RPMI7951 (cell line): ENCODE data around the gene NFATC3. TPM values are rescaled to one million over a fixed set of nuclear protein-coding genes. Genes with fewer than 3 reads are reported as not detected.

Experiments used
- DNase-seq: peaks from one replicate; pipeline ENCODE4 v3.0.0-alpha.2; 2012; ENCODE audit warnings: low read depth
- total RNA-seq: library from RNA; depleted of rRNA; stranded (reverse); fragments of >200 nt; shearing (Covaris generic); gene quantifications from 2 replicates; pipeline ENCODE4 v1.2.3, GENCODE V29; 2014

NFATC3 gene
- total RNA-seq, 1 experiment from 2014 or later: 22.5 TPM

DNA sequence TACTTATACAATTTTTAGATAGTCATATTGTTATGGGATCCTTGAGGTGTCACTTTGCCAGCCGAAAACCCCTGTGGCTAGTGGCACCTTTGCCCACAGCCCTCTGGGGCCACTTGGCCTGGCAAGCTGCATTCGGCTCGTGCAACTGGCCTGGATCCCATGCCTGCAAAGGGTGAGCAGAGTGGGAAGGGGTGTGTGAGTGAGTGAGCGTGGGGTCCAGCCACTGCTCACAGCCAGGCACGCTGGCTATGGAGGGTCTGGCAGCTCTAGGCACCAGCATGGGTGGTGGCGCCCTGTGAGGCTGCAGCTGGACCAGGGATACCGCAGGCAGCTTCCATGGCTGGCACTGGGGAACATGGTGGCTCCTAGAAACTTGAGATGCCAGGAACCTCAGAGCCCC, 101.7 kb downstream of the NFATC3 start:
- no peak for DNase-seq

DNA sequence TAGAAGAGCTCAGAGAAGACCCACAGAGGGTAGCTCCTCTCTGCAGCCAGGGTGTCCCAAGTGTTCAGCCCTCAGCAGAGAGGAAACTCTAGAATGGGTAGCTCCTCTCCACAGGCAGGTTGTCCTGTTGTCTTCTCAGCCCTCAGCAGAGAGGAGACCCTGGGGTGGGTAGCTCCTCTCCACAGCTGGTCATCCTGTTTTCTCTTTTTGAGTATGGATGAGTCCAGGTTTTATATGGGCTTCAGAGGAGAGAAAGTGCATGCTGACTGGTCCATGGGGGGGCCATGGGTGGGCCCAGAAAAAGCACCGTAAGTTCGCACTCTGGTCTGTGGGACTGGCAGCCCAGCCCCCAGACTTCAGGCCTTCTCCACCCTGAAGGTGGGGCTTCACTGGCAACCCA, 102.3 kb downstream of the NFATC3 start:
- no peak for DNase-seq

DNA sequence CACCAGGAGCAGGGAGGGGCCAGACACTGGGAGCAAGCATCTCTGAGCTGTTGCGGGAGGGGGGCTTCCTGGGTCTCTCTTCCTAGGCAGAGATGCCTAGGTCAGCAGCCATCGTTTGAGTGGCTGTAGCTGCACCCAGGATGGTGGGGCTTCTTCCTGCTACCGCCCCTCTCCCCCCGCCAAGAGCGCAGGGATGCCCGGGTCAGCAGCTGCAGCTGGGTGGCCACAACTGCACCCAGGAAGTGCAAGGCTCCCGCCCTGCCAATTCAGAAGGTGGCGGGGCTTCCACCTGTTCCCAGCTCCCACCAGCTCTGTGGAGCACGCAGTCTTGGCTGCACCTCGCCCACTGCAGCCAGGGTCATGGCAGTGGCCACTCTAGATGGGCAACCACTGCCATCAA, 103.0 kb downstream of the NFATC3 start:
- no peak for DNase-seq

DNA sequence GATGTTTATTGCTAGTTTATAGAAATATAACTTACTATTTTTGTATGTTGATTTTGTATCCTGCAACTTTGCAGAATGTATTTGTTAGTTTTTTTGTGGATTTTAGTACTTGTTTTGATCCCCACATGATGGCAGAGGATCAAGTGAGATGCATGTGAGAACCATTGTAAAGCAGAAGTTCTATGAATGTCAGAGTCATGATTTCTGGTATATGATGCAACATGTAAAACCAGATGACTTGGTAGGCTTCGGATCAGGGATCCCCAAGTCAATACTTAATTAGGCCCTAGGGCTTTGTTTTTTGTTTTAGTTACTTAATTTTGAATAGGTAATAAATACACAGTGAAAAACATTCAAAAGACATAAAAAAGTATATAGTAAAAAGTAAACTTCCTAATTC, 104.9 kb downstream of the NFATC3 start:
- DNase-seq: no peak

DNA sequence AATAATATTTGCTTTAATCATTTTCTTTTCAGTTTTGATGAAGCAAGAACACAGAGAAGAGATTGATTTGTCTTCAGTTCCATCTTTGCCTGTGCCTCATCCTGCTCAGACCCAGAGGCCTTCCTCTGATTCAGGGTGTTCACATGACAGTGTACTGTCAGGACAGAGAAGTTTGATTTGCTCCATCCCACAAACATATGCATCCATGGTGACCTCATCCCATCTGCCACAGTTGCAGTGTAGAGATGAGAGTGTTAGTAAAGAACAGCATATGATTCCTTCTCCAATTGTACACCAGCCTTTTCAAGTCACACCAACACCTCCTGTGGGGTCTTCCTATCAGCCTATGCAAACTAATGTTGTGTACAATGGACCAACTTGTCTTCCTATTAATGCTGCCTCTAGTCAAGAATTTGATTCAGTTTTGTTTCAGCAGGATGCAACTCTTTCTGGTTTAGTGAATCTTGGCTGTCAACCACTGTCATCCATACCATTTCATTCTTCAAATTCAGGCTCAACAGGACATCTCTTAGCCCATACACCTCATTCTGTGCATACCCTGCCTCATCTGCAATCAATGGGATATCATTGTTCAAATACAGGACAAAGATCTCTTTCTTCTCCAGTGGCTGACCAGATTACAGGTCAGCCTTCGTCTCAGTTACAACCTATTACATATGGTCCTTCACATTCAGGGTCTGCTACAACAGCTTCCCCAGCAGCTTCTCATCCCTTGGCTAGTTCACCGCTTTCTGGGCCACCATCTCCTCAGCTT, 105.8 kb downstream of the NFATC3 start:
- DNase-seq: no peak

DNA sequence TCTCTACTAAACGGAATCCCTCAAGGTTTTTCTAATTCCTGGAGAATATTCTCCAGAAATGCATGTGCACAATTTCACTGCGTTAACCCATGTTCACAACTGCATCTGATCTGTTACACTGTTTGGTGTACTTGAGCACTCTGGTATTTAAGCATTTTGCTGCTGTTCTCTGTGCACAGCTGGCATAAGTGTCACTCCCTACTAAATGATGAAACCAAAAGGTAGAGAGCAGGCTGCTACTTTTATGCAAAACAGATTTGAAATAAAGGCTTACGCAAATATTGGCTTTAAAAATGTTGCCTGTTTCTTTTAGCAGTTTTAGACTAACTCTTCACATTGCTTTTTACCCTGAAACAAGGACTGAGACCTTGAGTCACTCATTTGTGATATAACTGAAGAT, 109.1 kb downstream of the NFATC3 start:
- no peak for DNase-seq

DNA sequence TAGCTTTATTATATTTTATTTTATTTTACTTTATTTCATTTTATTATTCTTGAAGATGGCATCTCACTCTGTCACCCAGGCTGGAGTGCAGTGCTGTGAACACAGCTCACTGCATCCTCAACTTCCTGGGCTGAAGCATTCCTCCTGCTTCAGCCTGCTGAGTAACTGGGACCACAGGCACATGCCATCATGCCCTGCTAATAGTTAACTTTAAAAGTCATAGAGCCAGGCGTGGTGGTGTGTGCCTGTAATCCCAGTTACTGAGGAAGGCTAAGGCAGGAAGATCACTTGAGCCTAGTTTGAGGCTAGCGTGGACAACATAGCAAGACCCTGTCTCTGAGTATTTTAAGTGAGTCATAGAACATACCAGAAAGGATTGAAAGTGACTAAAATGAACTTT, 112.1 kb downstream of the NFATC3 start:
- peak; percentile 6 for DNase-seq

DNA sequence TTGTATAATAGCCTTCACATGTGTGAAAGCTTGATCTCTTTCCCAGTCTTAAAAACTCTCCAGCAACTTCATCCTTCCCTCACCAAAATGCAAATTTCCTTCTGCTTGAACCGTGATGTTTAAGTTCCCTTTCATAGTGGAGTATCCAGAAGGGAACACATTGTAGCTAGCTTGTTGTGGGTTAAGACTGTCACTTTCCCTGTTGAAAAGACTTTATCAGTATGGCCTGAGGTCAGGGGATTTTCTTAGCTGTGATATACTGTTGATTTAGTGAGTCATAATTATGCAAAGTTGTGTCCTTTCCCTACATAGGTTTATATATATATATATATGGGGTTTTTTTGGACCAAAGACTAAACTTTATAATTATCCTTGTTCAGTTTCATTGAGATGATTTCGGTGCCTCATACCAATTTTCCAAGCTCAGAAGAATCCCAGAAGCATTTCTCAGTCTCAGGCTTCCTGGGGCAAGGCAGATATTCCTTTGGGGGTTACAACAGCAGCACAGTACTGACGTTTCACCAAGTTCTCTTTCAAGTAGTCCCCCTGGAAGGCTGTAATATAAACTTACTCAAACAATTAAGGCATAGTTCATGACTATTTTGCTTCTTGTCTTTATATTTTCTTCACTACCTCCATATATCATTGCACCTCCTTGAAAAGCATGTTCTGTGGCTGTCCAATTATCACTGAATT, 115.1 kb downstream of the NFATC3 start:
- peak; percentile 14 for DNase-seq

DNA sequence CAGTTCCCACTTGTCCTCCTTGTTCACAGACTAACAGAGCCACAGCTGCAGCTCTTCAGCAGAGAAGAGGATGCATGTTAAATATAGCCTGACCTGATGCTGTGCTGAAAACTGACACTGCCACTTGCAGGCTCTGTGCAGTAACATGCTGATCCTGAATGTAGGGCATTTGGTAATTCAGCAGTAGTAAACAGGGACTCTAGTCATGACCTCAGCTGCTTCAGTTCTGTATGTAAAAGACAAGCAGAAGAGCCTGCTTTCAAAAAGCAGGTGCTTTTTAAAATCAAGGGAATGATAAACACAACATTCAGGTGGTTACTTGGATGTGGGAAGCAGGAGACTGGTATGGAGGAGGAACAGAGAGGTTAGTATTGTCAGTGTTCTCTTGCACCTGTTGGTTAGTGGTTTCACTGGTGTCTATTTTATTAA, 116.9 kb downstream of the NFATC3 start:
- DNase-seq: no peak

DNA sequence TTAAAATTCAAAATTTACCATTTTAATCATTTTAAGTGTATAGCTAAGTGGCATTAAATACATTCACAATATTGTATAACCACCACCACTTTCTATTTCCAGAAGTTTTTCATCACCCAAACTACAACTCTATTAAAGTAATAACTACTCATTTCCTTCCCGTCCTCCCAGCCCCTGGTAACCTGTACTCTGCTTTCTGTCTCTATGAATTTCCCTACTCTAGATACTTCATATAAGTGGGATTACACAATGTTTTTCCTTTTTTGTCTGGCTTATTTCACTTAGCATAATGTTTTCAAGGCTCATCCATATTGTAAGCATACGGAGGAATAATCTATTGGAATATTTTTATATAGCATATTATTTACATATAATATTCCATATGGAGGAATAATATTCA, 121.1 kb downstream of the NFATC3 start:
- no peak for DNase-seq

DNA sequence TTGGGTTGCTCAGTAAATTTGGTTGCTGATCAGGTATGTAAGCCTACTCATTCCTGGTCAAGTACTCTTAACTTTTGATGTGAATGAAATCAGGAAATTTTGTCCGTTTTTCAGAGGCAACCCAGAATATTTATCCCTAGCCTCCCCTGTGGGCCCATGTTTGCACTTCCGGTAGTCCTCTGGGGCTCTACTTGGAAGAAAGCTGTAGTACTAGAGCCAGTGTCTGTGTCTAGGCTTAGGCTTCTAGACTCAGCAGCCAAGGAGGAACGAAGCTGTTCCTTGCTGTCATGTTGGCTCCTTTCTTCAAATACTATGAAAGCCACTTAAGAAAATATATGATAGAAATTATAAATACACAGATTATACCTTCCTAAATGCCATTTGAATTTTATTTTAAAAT, 129.6 kb downstream of the NFATC3 start:
- DNase-seq: no peak

DNA sequence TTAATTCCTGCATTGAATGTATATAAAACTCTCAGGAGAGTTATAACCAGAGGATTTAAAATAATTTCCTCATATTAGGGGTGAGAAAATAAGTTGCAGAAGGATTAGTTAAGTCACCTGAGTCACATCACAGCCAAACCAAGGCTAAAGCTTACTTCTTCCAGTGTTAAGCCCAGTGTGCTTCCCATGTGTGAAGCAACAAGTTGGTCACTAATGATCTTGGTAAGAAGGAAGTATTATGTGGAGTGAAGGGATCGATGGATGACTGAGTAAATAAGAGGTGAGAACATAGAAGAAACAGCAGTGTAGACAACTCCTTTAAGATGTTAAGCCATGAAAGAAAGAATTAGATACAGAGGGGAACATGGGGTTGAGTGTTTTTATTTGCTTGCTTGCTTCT, 130.1 kb downstream of the NFATC3 start:
- DNase-seq: no peak

DNA sequence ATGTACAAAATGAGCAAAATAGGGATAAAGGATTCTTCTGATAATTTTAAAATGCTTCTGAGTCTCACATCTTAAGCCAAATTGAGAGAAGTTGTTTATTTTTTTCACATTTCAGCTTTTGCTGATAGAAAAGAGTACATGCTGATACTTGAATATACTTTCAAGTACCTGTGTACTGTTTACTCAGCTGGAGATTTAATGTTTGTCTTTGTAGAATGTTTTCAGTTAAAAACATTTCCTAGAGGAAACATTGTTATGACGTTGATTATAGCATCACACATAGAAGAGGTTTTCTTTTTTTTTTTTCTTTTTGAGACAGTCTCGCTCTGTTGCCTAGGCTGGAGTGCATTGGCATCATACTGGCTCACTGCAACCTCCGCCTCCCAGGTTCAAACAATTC, 131.1 kb downstream of the NFATC3 start:
- DNase-seq: no peak

DNA sequence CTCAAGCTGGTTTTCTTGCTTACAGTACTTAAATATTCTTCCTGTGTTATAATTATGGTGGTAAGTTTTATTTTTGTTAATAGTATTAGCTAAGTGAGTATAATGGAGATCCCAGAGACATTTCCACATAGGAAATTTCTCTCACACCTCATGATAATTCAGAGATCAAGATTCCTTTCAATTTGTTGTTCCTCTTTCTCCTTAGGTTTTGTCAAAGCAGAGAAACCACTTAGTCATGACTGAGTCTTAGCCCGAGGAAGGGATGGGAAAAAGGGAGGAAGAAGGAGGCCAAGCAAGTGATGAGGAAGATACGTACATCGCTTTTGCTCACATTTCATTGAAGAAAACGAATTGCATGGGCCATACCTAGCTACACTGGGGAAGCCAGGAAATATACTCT, 132.3 kb downstream of the NFATC3 start:
- DNase-seq: no peak

DNA sequence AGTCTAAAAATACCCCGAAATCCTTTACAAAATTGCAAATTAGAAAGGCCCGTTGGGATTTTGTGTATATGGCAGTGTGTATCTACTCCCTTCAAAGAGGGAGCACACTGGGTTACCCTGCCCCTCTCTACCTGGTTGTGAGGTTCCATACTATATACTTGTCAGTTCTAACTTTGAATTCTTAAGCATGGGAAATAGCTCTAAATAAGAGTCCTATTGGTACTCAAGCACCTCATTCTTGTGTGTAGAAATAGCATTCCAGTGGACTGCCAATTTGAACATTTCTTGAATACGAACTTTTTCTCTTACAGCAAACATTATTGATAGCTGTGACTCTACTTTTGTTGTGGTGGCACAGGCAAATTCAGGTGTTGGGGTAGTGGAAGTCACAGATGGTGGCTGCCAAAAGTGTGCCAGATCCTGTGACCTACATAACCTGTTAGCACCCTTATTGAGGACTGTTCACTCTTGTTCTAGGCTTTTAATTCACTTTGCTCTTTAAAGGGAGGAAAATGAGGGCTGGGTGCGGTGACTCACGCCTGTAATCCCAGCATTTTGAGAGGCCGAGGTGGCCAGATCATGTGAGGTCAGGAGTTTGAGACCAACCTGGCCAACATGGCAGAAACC, 134.7 kb downstream of the NFATC3 start:
- no peak for DNase-seq

DNA sequence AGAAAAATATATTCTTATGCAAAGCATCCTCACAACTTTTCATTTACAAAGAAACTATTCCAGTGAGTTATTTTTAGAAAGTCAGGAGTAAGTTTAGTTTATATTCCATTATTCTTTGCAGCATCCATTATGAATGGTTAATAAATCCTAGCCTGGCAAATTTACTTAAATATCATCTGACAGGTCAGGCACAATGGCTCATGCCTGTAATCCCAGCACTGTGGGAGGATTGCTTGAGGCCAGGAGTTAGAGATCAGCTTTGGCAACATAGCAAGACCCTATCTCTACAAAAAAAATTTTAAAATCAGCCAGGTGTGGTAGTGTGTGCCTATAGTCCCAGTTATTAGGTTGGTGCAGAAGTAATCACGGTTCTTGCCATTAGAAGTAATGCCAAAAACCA, 137.9 kb downstream of the NFATC3 start:
- DNase-seq: no peak

DNA sequence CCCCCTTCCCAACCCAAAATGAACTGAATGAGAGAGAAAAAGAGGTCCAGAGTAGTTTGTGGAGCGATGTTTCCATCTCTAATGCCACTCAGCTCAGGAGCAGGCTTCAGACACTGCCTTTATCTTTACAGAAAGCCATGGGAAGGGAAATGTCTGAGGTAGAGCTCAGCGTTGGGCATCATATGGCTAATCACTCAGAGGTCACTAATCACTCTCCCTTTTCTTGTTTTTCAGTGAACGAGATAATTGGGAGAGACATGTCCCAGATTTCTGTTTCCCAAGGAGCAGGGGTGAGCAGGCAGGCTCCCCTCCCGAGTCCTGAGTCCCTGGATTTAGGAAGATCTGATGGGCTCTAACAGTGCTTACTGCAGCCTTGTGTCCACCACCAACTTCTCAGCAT, 140.9 kb downstream of the NFATC3 start:
- no peak for DNase-seq

DNA sequence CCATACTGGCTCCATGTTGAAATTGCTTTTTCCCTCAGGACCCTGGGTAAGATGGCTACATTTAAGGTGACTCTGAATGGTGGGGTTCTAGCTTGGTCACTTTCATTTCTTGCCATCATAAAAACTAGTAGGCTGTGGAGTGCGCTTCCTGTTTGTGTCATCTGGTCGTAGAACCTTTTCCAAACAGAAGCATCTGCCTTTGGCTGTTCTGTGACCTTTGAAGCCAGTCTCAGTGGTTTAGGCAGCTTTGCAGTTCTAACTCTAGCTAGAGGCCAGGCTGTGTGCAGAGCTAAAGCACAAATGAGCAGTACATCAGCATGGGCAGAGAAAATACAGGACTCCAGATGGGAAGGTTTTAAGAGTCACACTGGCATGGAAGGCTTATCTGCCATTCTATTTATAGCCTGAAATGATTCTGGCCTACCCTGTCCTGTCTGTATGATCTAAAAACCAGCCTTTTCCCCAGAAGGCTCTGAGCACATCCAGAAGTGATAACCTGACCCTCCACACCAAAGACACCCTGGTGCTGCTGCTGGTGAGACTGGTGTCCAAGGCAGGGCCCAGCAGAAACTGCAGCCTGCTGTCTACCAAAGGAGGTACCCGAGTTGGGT, 142.1 kb downstream of the NFATC3 start:
- no peak for DNase-seq

DNA sequence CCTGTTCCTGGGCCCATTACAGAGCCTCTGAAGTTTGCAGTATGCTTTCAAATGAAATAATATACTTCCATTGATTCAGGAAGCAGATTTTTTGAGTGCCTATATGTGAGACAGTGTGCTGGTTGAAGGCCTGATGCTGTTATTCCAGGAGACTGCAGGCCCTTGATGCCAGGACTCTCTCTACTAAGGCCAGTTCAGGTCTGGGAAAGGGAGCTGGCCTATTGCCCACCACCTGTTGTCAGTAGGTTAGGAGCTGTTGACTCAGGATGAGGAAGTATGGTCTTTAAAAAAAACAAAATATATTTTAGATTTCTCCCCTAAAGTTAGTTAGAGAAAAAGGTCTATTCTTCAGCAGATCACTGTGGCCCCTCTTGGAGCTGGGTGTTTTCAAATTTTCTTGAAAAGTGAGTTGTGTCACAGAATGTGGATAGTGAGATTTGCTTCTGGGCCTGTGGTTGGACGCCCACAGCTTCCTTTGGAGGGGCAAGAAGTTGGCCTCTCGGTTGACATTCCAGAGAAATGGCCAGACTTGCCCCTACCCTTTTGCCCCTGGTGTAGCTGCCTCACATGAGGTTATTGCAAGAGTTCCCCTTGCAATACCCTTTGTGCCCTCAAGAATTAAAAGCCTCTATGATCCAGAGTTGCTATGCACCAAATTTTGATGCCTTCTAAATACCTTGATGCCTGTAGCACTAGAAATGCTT, 142.8 kb downstream of the NFATC3 start:
- DNase-seq: no peak

DNA sequence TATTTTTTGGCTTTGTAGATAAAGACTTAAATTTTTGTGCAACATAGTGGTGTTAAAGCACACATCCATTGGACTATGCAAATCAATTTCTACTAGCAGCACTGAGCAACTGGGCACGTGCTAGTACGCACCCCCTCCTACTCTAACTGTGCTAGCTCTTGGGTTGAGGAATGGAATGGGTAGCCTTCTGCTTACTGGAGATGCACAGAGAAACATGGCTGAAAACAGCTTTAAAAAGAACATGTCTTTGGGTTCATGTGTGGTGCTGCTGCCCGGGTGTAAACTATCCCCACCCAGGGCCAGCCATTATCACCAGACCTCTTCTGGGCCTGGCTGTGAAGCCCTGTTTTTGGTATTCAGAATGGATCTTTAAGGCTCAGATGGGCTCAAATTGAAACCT, 143.5 kb downstream of the NFATC3 start:
- no peak for DNase-seq

DNA sequence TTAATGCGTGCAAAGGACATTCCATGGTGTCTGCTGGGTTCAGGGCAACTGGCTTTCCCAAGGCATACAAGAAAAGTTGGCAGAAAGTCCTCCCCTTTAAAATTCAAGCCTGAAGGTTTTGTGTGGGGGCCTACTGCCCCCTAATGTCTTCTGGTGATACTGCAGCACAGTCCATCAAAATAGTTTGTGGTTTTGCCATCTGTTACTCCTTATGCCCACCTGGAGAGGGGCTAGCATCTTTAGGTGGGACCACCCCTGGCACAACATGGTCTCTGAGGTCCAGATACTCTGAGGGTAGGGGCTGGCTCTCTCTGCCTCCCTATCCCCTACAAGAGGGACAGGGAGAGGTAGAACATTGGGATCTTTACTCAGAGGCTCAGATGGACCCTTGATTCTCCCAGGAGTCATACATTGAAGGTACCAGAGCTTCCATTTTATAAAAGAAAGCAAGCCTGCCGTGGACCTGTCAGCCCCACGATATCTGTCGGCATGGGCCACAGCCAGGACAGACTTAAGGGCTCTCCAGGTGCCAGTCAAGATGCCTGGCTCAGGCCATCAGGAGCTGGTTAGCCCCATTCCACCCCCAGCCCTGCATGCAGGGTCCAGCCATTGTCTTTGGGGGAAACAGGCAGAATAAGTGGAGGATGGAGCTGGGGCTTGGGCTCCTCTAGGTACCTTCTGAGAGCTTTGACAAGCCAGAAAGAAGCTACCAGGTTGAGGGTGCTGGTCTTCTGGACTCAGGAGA, 144.4 kb downstream of the NFATC3 start:
- peak; percentile 57 for DNase-seq
